ENCODE results near the gene HS3ST3A1. TPM values are rescaled to one million over a fixed set of nuclear protein-coding genes. Genes with fewer than 3 reads are reported as not detected.

HS3ST3A1 gene
- total and polyA plus RNA-seq, 4 donors = 0.18 to 8.0 (median 5.6) TPM

- ATAC-seq (ENCODE audit: insufficient read depth, low FRiP score) = no peak
- H3K4me3 ChIP-seq = no peak overlapping the region
- no peaks in the 10 kb centered on the region for H3K36me3 ChIP-seq (ENCODE audit: control insufficient read depth in 4 of 4, insufficient read depth in 4 of 4, low read length in 4 of 4)
- TF ChIP-seq, protein P1, sequence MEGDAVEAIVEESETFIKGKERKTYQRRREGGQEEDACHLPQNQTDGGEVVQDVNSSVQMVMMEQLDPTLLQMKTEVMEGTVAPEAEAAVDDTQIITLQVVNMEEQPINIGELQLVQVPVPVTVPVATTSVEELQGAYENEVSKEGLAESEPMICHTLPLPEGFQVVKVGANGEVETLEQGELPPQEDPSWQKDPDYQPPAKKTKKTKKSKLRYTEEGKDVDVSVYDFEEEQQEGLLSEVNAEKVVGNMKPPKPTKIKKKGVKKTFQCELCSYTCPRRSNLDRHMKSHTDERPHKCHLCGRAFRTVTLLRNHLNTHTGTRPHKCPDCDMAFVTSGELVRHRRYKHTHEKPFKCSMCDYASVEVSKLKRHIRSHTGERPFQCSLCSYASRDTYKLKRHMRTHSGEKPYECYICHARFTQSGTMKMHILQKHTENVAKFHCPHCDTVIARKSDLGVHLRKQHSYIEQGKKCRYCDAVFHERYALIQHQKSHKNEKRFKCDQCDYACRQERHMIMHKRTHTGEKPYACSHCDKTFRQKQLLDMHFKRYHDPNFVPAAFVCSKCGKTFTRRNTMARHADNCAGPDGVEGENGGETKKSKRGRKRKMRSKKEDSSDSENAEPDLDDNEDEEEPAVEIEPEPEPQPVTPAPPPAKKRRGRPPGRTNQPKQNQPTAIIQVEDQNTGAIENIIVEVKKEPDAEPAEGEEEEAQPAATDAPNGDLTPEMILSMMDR (IDR thresholded peaks at IDR 0.05; ENCODE audit: control extremely low read depth, extremely low read depth) = no peak
- peaks cover 0 to 4% (median 2%) of the 10 kb centered on the region in 3 donors for H3K27me3 ChIP-seq (ENCODE audit: control insufficient read depth in 3 of 3, insufficient read depth in 3 of 3, low read length in 2 of 3)
- H3K9me3 ChIP-seq (ENCODE audit: control insufficient read depth in 4 of 4, insufficient read depth in 3 of 4, low read length in 3 of 4) = no peaks in the 10 kb centered on the region
- peaks cover 0 to 76% (median 5%) of the 10 kb centered on the region in 5 donors for H3K4me1 ChIP-seq (ENCODE audit: control insufficient read depth in 5 of 5, insufficient read depth in 5 of 5, low read length in 5 of 5)
- 87 to 89% methylated on average over 10 of the region's 10 CpGs for WGBS, 2 donors
- H3K9ac ChIP-seq (ENCODE audit: insufficient read depth in 1 of 2, low read length in 2 of 2) = no peak overlapping the region
- H3K27ac ChIP-seq (ENCODE audit: low read depth in 1 of 2, low read length in 1 of 2) = no peak overlapping the region
- no peak for DNase-seq
Measured at GRCh38 chr17:13593757-13594156, 8.0 kb downstream of the HS3ST3A1 start.

GRCh38 chr17:13593021-13593751 lies 8.5 kb downstream of the HS3ST3A1 start:
- DNase-seq (no peak), ATAC-seq (ENCODE audit: insufficient read depth, low FRiP score) (no peak)
- 72 to 78% methylated on average over 10 of the region's 10 CpGs for WGBS, 2 donors

DNA sequence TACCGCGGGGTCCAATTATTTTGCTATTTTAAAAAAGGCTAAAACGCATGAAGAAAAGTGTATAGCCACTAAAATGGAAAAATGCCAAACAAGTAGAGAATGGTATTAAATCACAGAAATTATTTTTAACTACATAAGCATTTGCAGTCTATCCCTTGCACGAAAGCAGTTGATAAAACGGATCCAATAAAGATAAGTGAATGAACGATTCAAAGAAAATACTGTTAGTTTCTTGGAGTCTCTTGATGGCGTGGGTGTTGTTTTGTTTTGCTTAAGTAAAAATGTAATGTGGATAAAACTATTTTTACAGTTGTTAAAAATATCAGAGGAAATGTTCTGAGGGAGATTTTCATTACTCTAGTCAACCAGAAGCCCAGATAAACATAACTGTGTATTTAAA lies 9.3 kb downstream of the HS3ST3A1 start:
- Histone ChIP-seq H3K36me3 (ENCODE audit: control insufficient read depth in 4 of 4, insufficient read depth in 4 of 4, low read length in 4 of 4) (no peaks in the 10 kb centered on the region), H3K27ac (ENCODE audit: low read depth in 1 of 2, low read length in 1 of 2) (no peak overlapping the region), H3K27me3 (ENCODE audit: control insufficient read depth in 3 of 3, insufficient read depth in 3 of 3, low read length in 2 of 3) (peaks cover 0 to 3% (median 0%) of the 10 kb centered on the region in 3 donors), H3K9ac (ENCODE audit: insufficient read depth in 1 of 2, low read length in 2 of 2) (no peak overlapping the region), H3K4me1 (ENCODE audit: control insufficient read depth in 5 of 5, insufficient read depth in 5 of 5, low read length in 5 of 5) (peaks cover 0 to 67% (median 5%) of the 10 kb centered on the region in 5 donors), H3K4me3 (no peak overlapping the region), H3K9me3 (ENCODE audit: control insufficient read depth in 4 of 4, insufficient read depth in 3 of 4, low read length in 3 of 4) (no peaks in the 10 kb centered on the region)
- ATAC-seq (ENCODE audit: insufficient read depth, low FRiP score) = no peak
- 71 to 85% methylated on average over 7 of the region's 7 CpGs for WGBS, 2 donors
- TF ChIP-seq, protein P1 (IDR thresholded peaks at IDR 0.05; ENCODE audit: control extremely low read depth, extremely low read depth) = no peak
- DNase-seq = peak in 2 of 3 donors; percentile 90 to 94

More at GRCh38 chr17:13593021-13593751, 8.5 kb downstream of the HS3ST3A1 start:
- no peaks in the 10 kb centered on the region for H3K36me3 ChIP-seq (ENCODE audit: control insufficient read depth in 4 of 4, insufficient read depth in 4 of 4, low read length in 4 of 4)
- H3K4me3 ChIP-seq = no peak overlapping the region
- no peak overlapping the region for H3K27ac ChIP-seq (ENCODE audit: low read depth in 1 of 2, low read length in 1 of 2)
- H3K9ac ChIP-seq (ENCODE audit: insufficient read depth in 1 of 2, low read length in 2 of 2) = peak overlapping the region in 1 of 2 donors; percentile 45
- H3K27me3 ChIP-seq (ENCODE audit: control insufficient read depth in 3 of 3, insufficient read depth in 3 of 3, low read length in 2 of 3) = peaks cover 0 to 3% (median 0%) of the 10 kb centered on the region in 3 donors
- TF ChIP-seq, protein P1 (IDR thresholded peaks at IDR 0.05; ENCODE audit: control extremely low read depth, extremely low read depth) = no peak
- H3K9me3 ChIP-seq (ENCODE audit: control insufficient read depth in 4 of 4, insufficient read depth in 3 of 4, low read length in 3 of 4) = no peaks in the 10 kb centered on the region
- H3K4me1 ChIP-seq (ENCODE audit: control insufficient read depth in 5 of 5, insufficient read depth in 5 of 5, low read length in 5 of 5) = peaks cover 0 to 72% (median 5%) of the 10 kb centered on the region in 5 donors

Measured in lung (tissue), 12 donors.